Endothelial cell of umbilical vein (primary cell): Measurements from ENCODE around the gene SPATA19. TPM values are rescaled to one million over a fixed set of nuclear protein-coding genes. Genes with fewer than 3 reads are reported as not detected.

Experiments
- BruUV-seq: library from RNA; stranded (reverse); fragments of 400-500 nt; replicated peaks from 2 replicates; lab custom pipeline; 2021; lab: Mats Ljungman, UMichigan
- CTCF ChIA-PET: fragments of 300-600, 350-600 bp; sonication (Branson Sonifier 250); formaldehyde crosslinking; loops from one replicate; lab custom pipeline; 2021; ENCODE audit warnings: antibody characterized with exemption, inconsistent platforms; lab: Charles Lee
- POLR2A ChIA-PET: fragments of 300-600, 350-600 bp; sonication (Branson Sonifier 250); formaldehyde crosslinking; loops from one replicate; lab custom pipeline; 2021; ENCODE audit warnings: antibody characterized with exemption, inconsistent platforms; lab: Charles Lee
- DNase-seq: peaks from one replicate; pipeline ENCODE4 v3.0.0-alpha.2; 2011; ENCODE audit warnings: low read depth, low spot score
- FAIRE-seq: peaks from 2 replicates; lab custom pipeline; 2011; peaks lifted over from hg19 to GRCh38; lab: Jason Lieb, UNC
- H2AFZ ChIP-seq: 2 replicates; pipeline ENCODE4 v1.6.0; 2012; ENCODE audit warnings: low read depth, low read length, control low read depth, inconsistent platforms
- H3K27ac ChIP-seq: 2 replicates; pipeline ENCODE4 v1.5.1; 2011; ENCODE audit warnings: low read depth, mild to moderate bottlenecking, control low read depth, low read length, moderate library complexity; ENCODE audit not compliant: insufficient read depth
- H3K27me3 ChIP-seq, 2 experiments: 2 replicates each; pipeline versions ENCODE4 v1.6.0 to v1.6.1; 2011; ENCODE audit warnings: low read length in 2 of 2, mixed read lengths in 1 of 2; ENCODE audit not compliant: control insufficient read depth in 2 of 2, insufficient read depth in 2 of 2
- H3K36me3 ChIP-seq, 2 experiments: 2 replicates in 1 of 2; 3 replicates in 1 of 2; pipeline ENCODE4 v1.5.1; 2011; ENCODE audit warnings: low read length in 2 of 2, mild to moderate bottlenecking in 1 of 2, moderate library complexity in 1 of 2; ENCODE audit not compliant: control insufficient read depth in 2 of 2, insufficient read depth in 2 of 2; ENCODE audit errors: extremely low read depth in 1 of 2
- H3K4me1 ChIP-seq: 3 replicates; pipeline ENCODE4 v1.5.1; 2011; ENCODE audit warnings: mild to moderate bottlenecking, low read length; ENCODE audit not compliant: control insufficient read depth, insufficient read depth; ENCODE audit errors: extremely low read depth
- H3K4me2 ChIP-seq: 2 replicates; pipeline ENCODE4 v1.6.1; 2011; ENCODE audit warnings: low read length, control low read depth, mixed read lengths; ENCODE audit not compliant: insufficient read depth
- H3K4me3 ChIP-seq, 3 experiments: fragments of 200-600 bp in 1 of 3; sonication (generic), shearing (Covaris generic) in 1 of 3; replicated peaks in 1 of 3; 2 replicates each; pipeline ENCODE4 v1.5.1; 2011 to 2016; ENCODE audit warnings: control low read depth in 3 of 3, low read length in 3 of 3, mild to moderate bottlenecking in 2 of 3, inconsistent platforms in 1 of 3, low read depth in 1 of 3, moderate library complexity in 1 of 3; ENCODE audit not compliant: insufficient read depth in 1 of 3
- H3K79me2 ChIP-seq: 2 replicates; pipeline ENCODE4 v1.6.0; 2012; ENCODE audit warnings: low read length, inconsistent platforms; ENCODE audit not compliant: control insufficient read depth, insufficient read depth
- H3K9ac ChIP-seq: replicated peaks from 2 replicates; pipeline ENCODE3; 2011; ENCODE audit warnings: low read length, control low read depth; ENCODE audit not compliant: insufficient read depth; ENCODE audit errors: extremely low read depth
- H3K9me1 ChIP-seq: replicated peaks from 3 replicates; pipeline ENCODE4 v1.6.0; 2011; ENCODE audit warnings: mild to moderate bottlenecking, low read length; ENCODE audit not compliant: control insufficient read depth, insufficient read depth; ENCODE audit errors: extremely low read depth
- H3K9me3 ChIP-seq: replicated peaks from 2 replicates; pipeline ENCODE4 v1.5.1; 2012; ENCODE audit warnings: low read length, inconsistent platforms; ENCODE audit not compliant: control insufficient read depth, insufficient read depth
- H4K20me1 ChIP-seq: replicated peaks from 2 replicates; pipeline ENCODE3; 2011; ENCODE audit warnings: mild to moderate bottlenecking, low read length; ENCODE audit not compliant: control insufficient read depth, insufficient read depth; ENCODE audit errors: extremely low read depth
- CTCF ChIP-seq, 2 donors: IDR thresholded peaks; 1 replicate in 1 of 2; 2 replicates in 1 of 2; pipeline ENCODE4 v1.5.1; 2011; ENCODE audit warnings: low read length in 2 of 2, mild to moderate bottlenecking in 2 of 2, moderate library complexity in 2 of 2, control low read depth in 1 of 2, inconsistent platforms in 1 of 2, low read depth in 1 of 2; ENCODE audit not compliant: insufficient read depth in 1 of 2; ENCODE audit errors: extremely low read depth in 1 of 2
- EZH2 ChIP-seq: IDR thresholded peaks from 2 replicates; pipeline ENCODE4 v1.6.1; 2012; ENCODE audit warnings: borderline replicate concordance, low read depth, mild to moderate bottlenecking, moderate library complexity, low read length, inconsistent platforms; ENCODE audit not compliant: severe bottlenecking
- FOS ChIP-seq: IDR thresholded peaks from 2 replicates; pipeline ENCODE4 v1.6.1; 2011; ENCODE audit warnings: mild to moderate bottlenecking, low read length, moderate library complexity, borderline replicate concordance; ENCODE audit not compliant: insufficient read depth
- GATA2 ChIP-seq: IDR thresholded peaks from 2 replicates; pipeline ENCODE4 v1.7.0; 2011; ENCODE audit warnings: low read depth, mild to moderate bottlenecking, moderate library complexity, mixed read lengths, low read length; ENCODE audit not compliant: insufficient read length, insufficient read depth
- JUN ChIP-seq: IDR thresholded peaks from 2 replicates; pipeline ENCODE4 v1.6.1; 2011; ENCODE audit warnings: borderline replicate concordance, low read depth; ENCODE audit not compliant: insufficient read length, insufficient read depth
- MAX ChIP-seq: IDR thresholded peaks from 2 replicates; pipeline ENCODE4 v1.6.1; 2011; ENCODE audit not compliant: insufficient read depth, insufficient read length
- MYC ChIP-seq: IDR thresholded peaks from one replicate; pipeline ENCODE4 v1.6.1; 2011; ENCODE audit warnings: mild to moderate bottlenecking, low read depth, low read length
- POLR2A ChIP-seq: IDR thresholded peaks from 2 replicates; pipeline ENCODE4 v1.6.1; 2012; ENCODE audit warnings: low read depth, mild to moderate bottlenecking, control low read depth, low read length
- POLR2AphosphoS5 ChIP-seq: IDR thresholded peaks from 2 replicates; pipeline ENCODE4 v1.6.1; 2012; ENCODE audit warnings: low read depth, mild to moderate bottlenecking, control low read depth, low read length, moderate library complexity; ENCODE audit not compliant: insufficient read depth
- dilution Hi-C: fragments of 300-500 bp; cut with MboI; formaldehyde crosslinking; loops from one replicate; pipeline ENCODE4 v1.15.0; 2019; ENCODE audit warnings: low sequenced_read_pairs; ENCODE audit not compliant: extremely low pct_ligation_motif_present
- intact Hi-C: fragments of 100-400 bp; cut with micrococcal nuclease; formaldehyde crosslinking; loops from one replicate; pipeline ENCODE4 v1.10.0; 2022
- polyA plus RNA-seq, 4 experiments: library from polyadenylated mRNA; depleted of rRNA in 3 of 4; stranded (reverse) in 3 of 4; unstranded in 1 of 4; fragments of >200 nt; gene quantifications; 2 replicates each; pipeline versions ENCODE4 v1.2.1 to v1.2.3, GENCODE V29; 2011 to 2012; ENCODE audit warnings: missing spikeins in 1 of 4
- total RNA-seq: library from RNA; stranded (reverse); gene quantifications from 2 replicates; pipeline ENCODE4 v1.2.3, GENCODE V29; 2021

SPATA19 gene
- total and polyA plus RNA-seq, 2 donors (not counting 3 experiments of a cell fraction or from before 2014, with no cell fraction given), result not detected

- Histone ChIP-seq H3K9me1 (no peaks in the 10 kb centered on the region), H3K27ac (no peak overlapping the region), H3K4me3 (no peak overlapping the region), H3K9ac (no peak overlapping the region), H3K27me3 (no peaks in the 10 kb centered on the region), H2AFZ (no peak overlapping the region), H3K4me2 (no peak overlapping the region), H3K9me3 (no peaks in the 10 kb centered on the region), H3K4me1 (no peaks in the 10 kb centered on the region), H4K20me1 (no peaks in the 10 kb centered on the region), H3K36me3 (no peaks in the 10 kb centered on the region), H3K79me2 (no peaks in the 10 kb centered on the region)
- dilution Hi-C loops, result no loop called here
- TF ChIP-seq JUN (no peak), GATA2 (no peak), MAX (no peak), CTCF (IDR thresholded peaks at IDR 0.05; ENCODE audit: extremely low read depth in 1 of 2, insufficient read depth in 1 of 2, low read depth in 1 of 2, low read length in 2 of 2) (no peak), MYC (no peak), POLR2AphosphoS5 (no peak), POLR2A (no peak), FOS (no peak), EZH2 (no peak)
- BruUV-seq, result no TSS peak
- ChIA-PET POLR2A (no interaction called here), CTCF (no interaction called here)
- no peak for DNase-seq
- FAIRE-seq, result no peak
- intact Hi-C loops, result loop anchor here (10.0 kb wide), 1 partner anchor 1778 kb away; no protein-coding TSS in a partner anchor
These were observed 13.0 kb downstream of the SPATA19 start for GRCh38 chr11:133832096-133832990.
